ENCODE results near the gene LIN37.

DNA sequence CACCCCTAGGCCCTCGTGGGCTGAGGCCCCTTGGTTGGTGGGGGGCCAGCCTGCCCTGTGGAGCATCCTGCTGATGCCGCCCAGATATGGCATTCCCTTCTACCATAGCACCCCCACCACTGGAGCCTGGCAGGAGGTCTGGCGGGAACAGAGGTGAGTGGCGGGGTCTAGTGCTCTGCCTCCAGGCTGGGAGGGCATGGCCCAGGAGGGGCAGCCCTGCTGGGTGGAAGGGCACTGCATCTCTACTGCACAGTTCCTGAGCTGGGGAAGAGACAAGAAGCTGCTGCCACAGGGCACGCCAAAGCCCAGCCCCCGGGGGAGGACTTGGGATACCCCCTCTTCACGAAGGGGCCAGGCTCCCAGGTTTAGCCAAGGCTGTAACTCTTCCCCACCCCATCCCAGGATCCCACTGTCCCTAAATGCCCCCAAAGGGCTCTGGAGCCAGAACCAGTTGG is 33.0 kb upstream of the LIN37 start:
- TF ChIP-seq, protein P1, sequence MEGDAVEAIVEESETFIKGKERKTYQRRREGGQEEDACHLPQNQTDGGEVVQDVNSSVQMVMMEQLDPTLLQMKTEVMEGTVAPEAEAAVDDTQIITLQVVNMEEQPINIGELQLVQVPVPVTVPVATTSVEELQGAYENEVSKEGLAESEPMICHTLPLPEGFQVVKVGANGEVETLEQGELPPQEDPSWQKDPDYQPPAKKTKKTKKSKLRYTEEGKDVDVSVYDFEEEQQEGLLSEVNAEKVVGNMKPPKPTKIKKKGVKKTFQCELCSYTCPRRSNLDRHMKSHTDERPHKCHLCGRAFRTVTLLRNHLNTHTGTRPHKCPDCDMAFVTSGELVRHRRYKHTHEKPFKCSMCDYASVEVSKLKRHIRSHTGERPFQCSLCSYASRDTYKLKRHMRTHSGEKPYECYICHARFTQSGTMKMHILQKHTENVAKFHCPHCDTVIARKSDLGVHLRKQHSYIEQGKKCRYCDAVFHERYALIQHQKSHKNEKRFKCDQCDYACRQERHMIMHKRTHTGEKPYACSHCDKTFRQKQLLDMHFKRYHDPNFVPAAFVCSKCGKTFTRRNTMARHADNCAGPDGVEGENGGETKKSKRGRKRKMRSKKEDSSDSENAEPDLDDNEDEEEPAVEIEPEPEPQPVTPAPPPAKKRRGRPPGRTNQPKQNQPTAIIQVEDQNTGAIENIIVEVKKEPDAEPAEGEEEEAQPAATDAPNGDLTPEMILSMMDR (IDR thresholded peaks at IDR 0.05; ENCODE audit: low read depth, low read length) = no peak
- TF ChIP-seq EZH2phosphoT487 (IDR thresholded peaks at IDR 0.05; ENCODE audit: low read depth) = no peak
